ENCODE results near the gene ASTN1.

The ASTN1 gene

GRCh38 chr1:176837708-176838107 lies 326.8 kb downstream of the ASTN1 start:
- H4K20me1 ChIP-seq (ENCODE audit: insufficient read depth, low read length, poor library complexity, severe bottlenecking): no peaks in the 10 kb centered on the region
- H3K4me3 ChIP-seq (ENCODE audit: low read length, poor library complexity, severe bottlenecking): no peak overlapping the region
- no peak overlapping the region for H3K9ac ChIP-seq (ENCODE audit: low read depth, low read length, poor library complexity, severe bottlenecking)
- H3K4me2 ChIP-seq (ENCODE audit: low read depth, low read length, poor library complexity, severe bottlenecking): no peak overlapping the region
- H3K9me2 ChIP-seq (replicated peaks; ENCODE audit: low read depth, low read length): no peaks in the 10 kb centered on the region
- no peaks in the 10 kb centered on the region for H3K4me1 ChIP-seq (ENCODE audit: insufficient read depth, low read length, poor library complexity, severe bottlenecking)
- H3K9me3 ChIP-seq (ENCODE audit: insufficient read depth, low read depth, low read length): no peaks in the 10 kb centered on the region
- TF ChIP-seq CTCF (conservative IDR thresholded peaks at IDR 0.05; ENCODE audit: low read length) (no peak), EZH2phosphoT487 (IDR thresholded peaks at IDR 0.05; ENCODE audit: borderline replicate concordance) (no peak)
- H3F3A ChIP-seq (ENCODE audit: low read depth): no peaks in the 10 kb centered on the region
- H3K27me3 ChIP-seq (ENCODE audit: insufficient read depth, low read length, poor library complexity, severe bottlenecking): no peaks in the 10 kb centered on the region
- no peaks in the 10 kb centered on the region for H3K79me2 ChIP-seq (ENCODE audit: insufficient read depth, low read length)
- H2AFZ ChIP-seq (ENCODE audit: low read length): no peak overlapping the region
- H3K36me3 ChIP-seq (ENCODE audit: insufficient read depth, low read length): no peaks in the 10 kb centered on the region

- no peaks in the 10 kb centered on the region for H3K9me2 ChIP-seq (replicated peaks; ENCODE audit: low read depth, low read length)
- no peak overlapping the region for H2AFZ ChIP-seq (ENCODE audit: low read length)
- no peaks in the 10 kb centered on the region for H3K4me1 ChIP-seq (ENCODE audit: insufficient read depth, low read length, poor library complexity, severe bottlenecking)
- H4K20me1 ChIP-seq (ENCODE audit: insufficient read depth, low read length, poor library complexity, severe bottlenecking): no peaks in the 10 kb centered on the region
- H3F3A ChIP-seq (ENCODE audit: low read depth): no peaks in the 10 kb centered on the region
- no peak overlapping the region for H3K9ac ChIP-seq (ENCODE audit: low read depth, low read length, poor library complexity, severe bottlenecking)
- TF ChIP-seq EZH2phosphoT487 (IDR thresholded peaks at IDR 0.05; ENCODE audit: borderline replicate concordance): no peak
- TF ChIP-seq CTCF (conservative IDR thresholded peaks at IDR 0.05; ENCODE audit: low read length): no peak
- no peaks in the 10 kb centered on the region for H3K9me3 ChIP-seq (ENCODE audit: insufficient read depth, low read depth, low read length)
- H3K4me2 ChIP-seq (ENCODE audit: low read depth, low read length, poor library complexity, severe bottlenecking): no peak overlapping the region
- no peaks in the 10 kb centered on the region for H3K36me3 ChIP-seq (ENCODE audit: insufficient read depth, low read length)
- no peaks in the 10 kb centered on the region for H3K27me3 ChIP-seq (ENCODE audit: insufficient read depth, low read length, poor library complexity, severe bottlenecking)
- no peaks in the 10 kb centered on the region for H3K79me2 ChIP-seq (ENCODE audit: insufficient read depth, low read length)
- H3K4me3 ChIP-seq (ENCODE audit: low read length, poor library complexity, severe bottlenecking): no peak overlapping the region
Measured at GRCh38 chr1:176831150-176831549, 333.4 kb downstream of the ASTN1 start.

- Histone ChIP-seq H3K9ac (ENCODE audit: low read depth, low read length, poor library complexity, severe bottlenecking) (no peak overlapping the region), H3F3A (ENCODE audit: low read depth) (no peaks in the 10 kb centered on the region), H3K79me2 (ENCODE audit: insufficient read depth, low read length) (no peaks in the 10 kb centered on the region), H3K9me3 (ENCODE audit: insufficient read depth, low read depth, low read length) (no peaks in the 10 kb centered on the region), H2AFZ (ENCODE audit: low read length) (no peak overlapping the region), H4K20me1 (ENCODE audit: insufficient read depth, low read length, poor library complexity, severe bottlenecking) (no peaks in the 10 kb centered on the region), H3K4me3 (ENCODE audit: low read length, poor library complexity, severe bottlenecking) (no peak overlapping the region), H3K27me3 (ENCODE audit: insufficient read depth, low read length, poor library complexity, severe bottlenecking) (no peaks in the 10 kb centered on the region), H3K36me3 (ENCODE audit: insufficient read depth, low read length) (no peaks in the 10 kb centered on the region), H3K9me2 (replicated peaks; ENCODE audit: low read depth, low read length) (no peaks in the 10 kb centered on the region), H3K4me1 (ENCODE audit: insufficient read depth, low read length, poor library complexity, severe bottlenecking) (no peaks in the 10 kb centered on the region), H3K4me2 (ENCODE audit: low read depth, low read length, poor library complexity, severe bottlenecking) (no peak overlapping the region)
- TF ChIP-seq EZH2phosphoT487 (IDR thresholded peaks at IDR 0.05; ENCODE audit: borderline replicate concordance) (no peak), CTCF (conservative IDR thresholded peaks at IDR 0.05; ENCODE audit: low read length) (no peak)
Measured at GRCh38 chr1:176829261-176829660, 335.3 kb downstream of the ASTN1 start.

All from Loucy (cell line).